ENCODE data around the gene ASXL3.

Gene ASXL3

GRCh38 chr18:33710269-33710668 lies 132.2 kb downstream of the ASXL3 start:
- Mint-ChIP-seq H3K9me3 (peaks cover 2% of the 10 kb centered on the region), H3K36me3 (no peaks in the 10 kb centered on the region), H3K27ac (no peak overlapping the region), H3K4me3 (no peak overlapping the region), H3K4me1 (no peaks in the 10 kb centered on the region), H3K27me3 (no peaks in the 10 kb centered on the region)
- ATAC-seq, result no peak

GRCh38 chr18:33711514-33711913 lies 133.5 kb downstream of the ASXL3 start:
- no peaks in the 10 kb centered on the region for H3K4me1 Mint-ChIP-seq
- H3K4me3 Mint-ChIP-seq, result no peak overlapping the region
- H3K36me3 Mint-ChIP-seq, result no peaks in the 10 kb centered on the region
- no peak for ATAC-seq
- no peaks in the 10 kb centered on the region for H3K27me3 Mint-ChIP-seq
- H3K9me3 Mint-ChIP-seq, result peaks cover 2% of the 10 kb centered on the region
- no peak overlapping the region for H3K27ac Mint-ChIP-seq

GRCh38 chr18:33712719-33713118 lies 134.7 kb downstream of the ASXL3 start:
- ATAC-seq, result no peak
- Mint-ChIP-seq H3K27me3 (no peaks in the 10 kb centered on the region), H3K4me3 (no peak overlapping the region), H3K36me3 (no peaks in the 10 kb centered on the region), H3K9me3 (no peaks in the 10 kb centered on the region), H3K27ac (no peak overlapping the region), H3K4me1 (no peaks in the 10 kb centered on the region)

GRCh38 chr18:33716061-33716683 lies 138.2 kb downstream of the ASXL3 start:
- Mint-ChIP-seq H3K27me3 (no peaks in the 10 kb centered on the region), H3K4me3 (no peak overlapping the region), H3K4me1 (no peaks in the 10 kb centered on the region), H3K36me3 (no peaks in the 10 kb centered on the region), H3K27ac (no peak overlapping the region), H3K9me3 (no peaks in the 10 kb centered on the region)
- ATAC-seq, result no peak

- Mint-ChIP-seq H3K27ac (no peak overlapping the region), H3K4me1 (no peaks in the 10 kb centered on the region), H3K4me3 (no peak overlapping the region), H3K36me3 (no peaks in the 10 kb centered on the region), H3K27me3 (no peaks in the 10 kb centered on the region), H3K9me3 (no peaks in the 10 kb centered on the region)
- no peak for ATAC-seq
Observed at GRCh38 chr18:33717339-33717738, 139.3 kb downstream of the ASXL3 start.

GRCh38 chr18:33720133-33720532 lies 142.1 kb downstream of the ASXL3 start:
- H3K27me3 Mint-ChIP-seq, result no peaks in the 10 kb centered on the region
- no peaks in the 10 kb centered on the region for H3K4me1 Mint-ChIP-seq
- H3K36me3 Mint-ChIP-seq, result no peaks in the 10 kb centered on the region
- no peaks in the 10 kb centered on the region for H3K9me3 Mint-ChIP-seq
- no peak overlapping the region for H3K27ac Mint-ChIP-seq
- ATAC-seq, result no peak
- H3K4me3 Mint-ChIP-seq, result no peak overlapping the region

- Mint-ChIP-seq H3K27me3 (no peaks in the 10 kb centered on the region), H3K4me1 (no peaks in the 10 kb centered on the region), H3K36me3 (no peaks in the 10 kb centered on the region), H3K27ac (no peak overlapping the region), H3K4me3 (no peak overlapping the region), H3K9me3 (peaks cover 8% of the 10 kb centered on the region)
- no peak for ATAC-seq
Observed at GRCh38 chr18:33729556-33729955, 151.5 kb downstream of the ASXL3 start.

GRCh38 chr18:33733376-33733775 lies 155.4 kb downstream of the ASXL3 start:
- no peak for ATAC-seq
- no peaks in the 10 kb centered on the region for H3K27me3 Mint-ChIP-seq
- no peaks in the 10 kb centered on the region for H3K36me3 Mint-ChIP-seq
- H3K4me1 Mint-ChIP-seq, result no peaks in the 10 kb centered on the region
- H3K27ac Mint-ChIP-seq, result no peak overlapping the region
- H3K4me3 Mint-ChIP-seq, result no peak overlapping the region
- peaks cover 8% of the 10 kb centered on the region for H3K9me3 Mint-ChIP-seq

- Mint-ChIP-seq H3K4me3 (no peak overlapping the region), H3K36me3 (no peaks in the 10 kb centered on the region), H3K27me3 (no peaks in the 10 kb centered on the region), H3K4me1 (no peaks in the 10 kb centered on the region), H3K27ac (no peak overlapping the region), H3K9me3 (peaks cover 8% of the 10 kb centered on the region)
- no peak for ATAC-seq
Observed at GRCh38 chr18:33735428-33735827, 157.4 kb downstream of the ASXL3 start.

- no peak overlapping the region for H3K27ac Mint-ChIP-seq
- H3K9me3 Mint-ChIP-seq, result no peaks in the 10 kb centered on the region
- no peaks in the 10 kb centered on the region for H3K4me1 Mint-ChIP-seq
- no peak for ATAC-seq
- no peak overlapping the region for H3K4me3 Mint-ChIP-seq
- no peaks in the 10 kb centered on the region for H3K36me3 Mint-ChIP-seq
- no peaks in the 10 kb centered on the region for H3K27me3 Mint-ChIP-seq
Observed at GRCh38 chr18:33741760-33742159, 163.7 kb downstream of the ASXL3 start.

GRCh38 chr18:33744032-33744697 lies 166.1 kb downstream of the ASXL3 start:
- no peak overlapping the region for H3K4me3 Mint-ChIP-seq
- ATAC-seq, result no peak
- no peaks in the 10 kb centered on the region for H3K9me3 Mint-ChIP-seq
- H3K4me1 Mint-ChIP-seq, result no peaks in the 10 kb centered on the region
- H3K36me3 Mint-ChIP-seq, result no peaks in the 10 kb centered on the region
- no peak overlapping the region for H3K27ac Mint-ChIP-seq
- no peaks in the 10 kb centered on the region for H3K27me3 Mint-ChIP-seq

GRCh38 chr18:33745151-33745795 lies 167.3 kb downstream of the ASXL3 start:
- Mint-ChIP-seq H3K27me3 (no peaks in the 10 kb centered on the region), H3K27ac (no peak overlapping the region), H3K9me3 (no peaks in the 10 kb centered on the region), H3K4me3 (no peak overlapping the region), H3K36me3 (no peaks in the 10 kb centered on the region), H3K4me1 (no peaks in the 10 kb centered on the region)
- no peak for ATAC-seq

GRCh38 chr18:33745871-33746545 lies 168.0 kb downstream of the ASXL3 start:
- ATAC-seq, result no peak
- Mint-ChIP-seq H3K27me3 (no peaks in the 10 kb centered on the region), H3K4me3 (no peak overlapping the region), H3K27ac (no peak overlapping the region), H3K36me3 (no peaks in the 10 kb centered on the region), H3K9me3 (no peaks in the 10 kb centered on the region), H3K4me1 (no peaks in the 10 kb centered on the region)

GRCh38 chr18:33749834-33750233 lies 171.8 kb downstream of the ASXL3 start:
- Mint-ChIP-seq H3K27ac (no peak overlapping the region), H3K4me1 (no peaks in the 10 kb centered on the region), H3K9me3 (no peaks in the 10 kb centered on the region), H3K27me3 (no peaks in the 10 kb centered on the region), H3K36me3 (no peaks in the 10 kb centered on the region), H3K4me3 (no peak overlapping the region)
- no peak for ATAC-seq

- H3K36me3 Mint-ChIP-seq, result no peaks in the 10 kb centered on the region
- ATAC-seq, result no peak
Observed at GRCh38 chr18:33750366-33750765, 172.3 kb downstream of the ASXL3 start.

More at GRCh38 chr18:33750366-33750765, 172.3 kb downstream of the ASXL3 start:
- no peaks in the 10 kb centered on the region for H3K9me3 Mint-ChIP-seq
- no peak overlapping the region for H3K27ac Mint-ChIP-seq
- H3K4me1 Mint-ChIP-seq, result no peaks in the 10 kb centered on the region
- H3K4me3 Mint-ChIP-seq, result no peak overlapping the region
- no peaks in the 10 kb centered on the region for H3K27me3 Mint-ChIP-seq

Data from stimulated activated memory B cell treated with anti-CD40 and anti-IgM and Interleukin-4, amounts not matched to agents 10 μg/mL and 1 μg/mL and 100 μg/mL, for 72 hours (primary cell).